ENCODE measurements around the gene MAN1A1. TPM values are rescaled to one million over a fixed set of nuclear protein-coding genes. Genes with fewer than 3 reads are reported as not detected.

The MAN1A1 gene
- total and polyA plus RNA-seq, 2 of the 8 experiments (the other 6 are each of a cell fraction or from before 2014, with no cell fraction given): 1.8 to 5.4 TPM

GRCh38 chr6:119172824-119173223, 176.7 kb downstream of the MAN1A1 start:
- H3K27me3 ChIP-seq (replicated peaks in 1 of 4; ENCODE audit: control insufficient read depth in 3 of 4, extremely low read depth in 1 of 4, insufficient read depth in 3 of 4, low read length in 3 of 4): no peaks in the 10 kb centered on the region
- H3K18ac ChIP-seq (ENCODE audit: extremely low read depth, low read length): no peak overlapping the region
- H2AK5ac ChIP-seq (ENCODE audit: low read depth, low read length): no peak overlapping the region
- CTCF ChIA-PET (ENCODE audit: partially characterized antibody): interaction anchor here (0.6 to 2.5 kb wide), 8 partner anchors 8 to 1559 kb away, joined by 3 to 11 read pairs (median 4); no protein-coding TSS in a partner anchor
- H4K20me1 ChIP-seq (replicated peaks in 1 of 2; ENCODE audit: control insufficient read depth in 1 of 2, insufficient read depth in 2 of 2, low read length in 2 of 2): no peaks in the 10 kb centered on the region
- no peaks in the 10 kb centered on the region for H3K4me1 ChIP-seq (replicated peaks in 1 of 4; ENCODE audit: control insufficient read depth in 3 of 4, insufficient read depth in 4 of 4, low read length in 3 of 4)
- POLR2A ChIA-PET (ENCODE audit: partially characterized antibody): interaction anchor here (0.6 kb wide), 1 partner anchor 201 kb away, joined by 3 read pairs; no protein-coding TSS in a partner anchor
- DNase-seq (ENCODE audit: low read depth in 1 of 2, low spot score in 2 of 2): no peak
- H3K79me2 ChIP-seq (ENCODE audit: control insufficient read depth in 1 of 2, insufficient read depth in 2 of 2, low read length in 2 of 2): no peaks in the 10 kb centered on the region
- no peak overlapping the region for H3K14ac ChIP-seq (ENCODE audit: insufficient read length)
- H2BK12ac ChIP-seq (ENCODE audit: low read depth, low read length): no peak overlapping the region
- H2BK15ac ChIP-seq (ENCODE audit: low read length): no peak overlapping the region
- H2BK5ac ChIP-seq (ENCODE audit: low read depth, low read length): no peak overlapping the region
- no peaks in the 10 kb centered on the region for H3K36me3 ChIP-seq (ENCODE audit: control insufficient read depth in 2 of 4, insufficient read depth in 4 of 4, low read length in 3 of 4)
- no peak overlapping the region for H3K23ac ChIP-seq (ENCODE audit: insufficient read length)
- no peak overlapping the region for H2BK20ac ChIP-seq (ENCODE audit: low read length)
- H2BK120ac ChIP-seq (replicated peaks; ENCODE audit: low read depth, low read length): no peak overlapping the region
- no peak overlapping the region for H3K9ac ChIP-seq (replicated peaks in 1 of 4; ENCODE audit: extremely low read depth in 1 of 4, low read depth in 3 of 4, low read length in 3 of 4)
- no peak overlapping the region for H3K56ac ChIP-seq (replicated peaks; ENCODE audit: insufficient read length, low read depth, low read length)
- no peaks in the 10 kb centered on the region for H3K23me2 ChIP-seq (ENCODE audit: low read depth, low read length)
- H4K8ac ChIP-seq (ENCODE audit: extremely low read depth, insufficient read depth, low read length): no peak overlapping the region
- FAIRE-seq: no peak
- no peak for TF ChIP-seq BRCA1 (IDR thresholded peaks at IDR 0.05; ENCODE audit: low read depth, low read length)
- no peak for TF ChIP-seq POU5F1 (IDR thresholded peaks at IDR 0.05; ENCODE audit: low read depth, low read length)
- no peak for TF ChIP-seq USF2 (IDR thresholded peaks at IDR 0.05; ENCODE audit: low read length)
- TF ChIP-seq NRF1 (IDR thresholded peaks at IDR 0.05; ENCODE audit: low read depth, low read length): no peak
- no peak for TF ChIP-seq TEAD4 (IDR thresholded peaks at IDR 0.05; ENCODE audit: low read depth, low read length)
- H2AFZ ChIP-seq (ENCODE audit: low read length): no peak overlapping the region
- H3K4ac ChIP-seq (replicated peaks; ENCODE audit: insufficient read length, low read depth, low read length): no peak overlapping the region
- H3K4me2 ChIP-seq (ENCODE audit: insufficient read depth in 1 of 2, low read depth in 2 of 2, low read length in 2 of 2): no peak overlapping the region
- H4K5ac ChIP-seq (ENCODE audit: insufficient read length, low read depth, low read length): no peak overlapping the region
- H3K79me1 ChIP-seq (ENCODE audit: low read depth, low read length): no peaks in the 10 kb centered on the region
- H3K9me3 ChIP-seq (ENCODE audit: insufficient read depth in 2 of 2, low read depth in 1 of 2, low read length in 1 of 2): no peaks in the 10 kb centered on the region
- WGBS, 2 experiments (ENCODE audit: extremely low coverage in 1 of 2, insufficient coverage in 1 of 2, insufficient read length in 1 of 2, insufficient replicate concordance in 2 of 2, low coverage in 1 of 2, low lambda C conversion rate in 2 of 2, missing lambda C conversion rate in 1 of 2): 87% methylated on average over 2 of the region's 2 CpGs; no CpG with 5 or more reads in 1 of the 2 experiments
- no peak overlapping the region for H4K91ac ChIP-seq (replicated peaks; ENCODE audit: insufficient read length, low read length)
- H3K4me3 ChIP-seq (ENCODE audit: extremely low read depth in 1 of 4, insufficient read depth in 2 of 4, low read depth in 3 of 4, low read length in 4 of 4): no peak overlapping the region
- H3K27ac ChIP-seq (ENCODE audit: low read depth, low read length): no peak overlapping the region
